GM04503 (cell line): ENCODE measurements around the gene SERPINB2.
"Not testable (repeated sequence)": the region's sequence is repeated elsewhere in the genome, so short reads cannot be mapped to it uniquely, and the experiment has no call there.

ENCODE experiments used
- DNase-seq: peaks from one replicate; pipeline ENCODE4 v3.0.0-alpha.2; 2012; ENCODE audit warnings: low read depth

The SERPINB2 gene

GRCh38 chr18:63888470-63889190 lies 1.1 kb downstream of the SERPINB2 start:
- DNase-seq = no peak

- no peak for DNase-seq
These were observed 2.1 kb downstream of the SERPINB2 start for GRCh38 chr18:63889626-63890025.

- DNase-seq = no peak
These were observed 2.9 kb downstream of the SERPINB2 start for GRCh38 chr18:63890237-63890949.

DNA sequence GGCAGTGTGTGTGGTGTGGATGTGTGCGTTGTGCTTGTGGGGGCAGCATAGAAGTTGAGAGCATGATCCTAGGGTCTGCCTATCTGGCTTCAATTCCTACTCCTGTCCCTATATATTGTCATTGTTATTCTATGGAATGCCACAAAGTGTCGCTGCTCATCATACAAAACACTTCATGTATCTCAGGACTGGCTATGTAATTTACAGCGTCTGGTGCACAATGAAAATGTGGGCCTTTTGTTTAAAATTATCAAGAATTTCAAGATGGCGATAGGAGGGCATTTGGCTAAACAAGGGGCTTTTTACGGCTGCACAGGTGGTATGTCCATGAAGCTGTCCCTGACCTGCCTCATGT lies 3.4 kb downstream of the SERPINB2 start:
- no peak for DNase-seq

GRCh38 chr18:63892566-63892965 lies 5.1 kb downstream of the SERPINB2 start:
- no peak for DNase-seq

DNA sequence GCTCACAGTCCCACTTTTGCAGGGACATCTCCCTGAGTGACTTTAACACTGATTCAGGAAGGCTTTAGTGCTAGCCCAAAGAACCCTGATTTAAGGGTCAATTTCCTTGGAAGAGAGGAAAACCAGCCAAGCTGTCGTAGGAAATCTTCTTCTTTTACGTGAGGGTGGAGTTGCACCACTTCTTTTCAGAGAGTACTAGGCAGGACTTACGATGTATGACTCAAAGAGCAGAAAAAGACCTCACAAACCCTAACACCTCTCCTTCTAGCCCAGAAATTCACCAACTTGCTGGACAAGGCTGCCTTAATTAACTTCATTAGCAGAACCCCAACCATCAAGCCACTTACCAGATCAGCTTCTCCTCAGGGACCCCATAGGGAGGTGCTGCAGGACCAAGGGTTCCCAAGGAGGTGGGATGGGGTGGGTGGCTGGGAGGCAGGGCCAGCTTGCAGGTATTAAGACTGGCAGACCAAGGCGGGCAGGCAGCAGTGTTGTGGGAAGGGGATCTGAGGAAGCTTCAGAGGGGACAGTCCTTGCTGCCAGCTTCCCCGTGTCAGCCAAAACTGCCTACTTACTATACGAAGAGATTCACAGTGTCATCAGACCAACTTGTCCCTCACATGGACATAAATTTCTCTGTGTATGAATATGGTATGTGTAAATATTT lies 6.7 kb downstream of the SERPINB2 start:
- DNase-seq = no peak

DNA sequence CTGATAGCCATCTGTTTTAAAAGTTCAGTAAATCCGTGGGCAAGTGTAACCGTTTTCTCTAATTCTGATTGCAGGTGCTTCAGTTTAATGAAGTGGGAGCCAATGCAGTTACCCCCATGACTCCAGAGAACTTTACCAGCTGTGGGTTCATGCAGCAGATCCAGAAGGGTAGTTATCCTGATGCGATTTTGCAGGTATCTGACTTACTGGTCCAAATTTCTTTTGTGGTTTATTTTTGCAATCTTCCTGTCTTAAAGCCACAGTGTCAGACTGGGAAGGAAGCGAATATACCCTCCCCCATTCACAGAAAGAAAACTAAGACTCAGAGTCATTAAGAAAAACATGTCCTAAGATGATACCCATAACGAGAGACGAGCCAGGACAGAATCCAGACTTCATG lies 7.7 kb downstream of the SERPINB2 start:
- no peak for DNase-seq

DNA sequence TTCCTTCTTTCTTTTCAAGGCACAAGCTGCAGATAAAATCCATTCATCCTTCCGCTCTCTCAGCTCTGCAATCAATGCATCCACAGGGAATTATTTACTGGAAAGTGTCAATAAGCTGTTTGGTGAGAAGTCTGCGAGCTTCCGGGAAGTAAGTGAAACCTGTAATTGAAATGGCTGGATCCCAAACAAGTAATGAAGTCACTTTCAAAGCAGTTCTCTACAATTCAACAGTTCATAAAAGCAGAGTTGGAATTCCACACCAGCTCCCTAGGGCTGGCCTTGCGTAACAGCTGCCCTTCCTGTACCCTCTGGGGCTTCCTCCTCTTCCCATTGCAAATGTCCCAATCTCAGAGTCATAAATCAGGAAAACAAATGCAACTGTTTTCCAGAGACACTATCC lies 9.6 kb downstream of the SERPINB2 start:
- no peak for DNase-seq

GRCh38 chr18:63899206-63899605 lies 11.7 kb downstream of the SERPINB2 start:
- DNase-seq = no peak

GRCh38 chr18:63903851-63904570 lies 16.5 kb downstream of the SERPINB2 start:
- no peak for DNase-seq

- DNase-seq = no peak
These were observed 17.2 kb downstream of the SERPINB2 start for GRCh38 chr18:63904694-63905093.

DNA sequence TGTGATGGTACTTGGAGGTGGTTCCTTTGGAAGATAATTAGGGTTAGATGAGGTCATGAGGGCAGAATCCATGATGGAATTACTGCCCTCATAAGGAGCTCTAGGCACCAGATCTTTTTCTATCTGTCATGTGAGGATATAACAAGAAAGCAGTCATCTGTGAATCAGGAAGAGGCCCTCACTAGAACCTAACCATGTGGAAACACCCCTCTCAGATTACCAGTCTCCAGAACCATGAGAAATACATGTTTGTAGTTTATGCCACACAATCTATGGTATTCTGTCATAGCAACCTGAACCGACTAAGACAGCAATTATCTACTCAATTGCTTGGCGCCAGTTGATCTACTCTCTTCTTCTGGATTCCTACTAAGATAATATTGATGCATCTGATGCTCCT lies 17.9 kb downstream of the SERPINB2 start:
- no peak for DNase-seq

DNA sequence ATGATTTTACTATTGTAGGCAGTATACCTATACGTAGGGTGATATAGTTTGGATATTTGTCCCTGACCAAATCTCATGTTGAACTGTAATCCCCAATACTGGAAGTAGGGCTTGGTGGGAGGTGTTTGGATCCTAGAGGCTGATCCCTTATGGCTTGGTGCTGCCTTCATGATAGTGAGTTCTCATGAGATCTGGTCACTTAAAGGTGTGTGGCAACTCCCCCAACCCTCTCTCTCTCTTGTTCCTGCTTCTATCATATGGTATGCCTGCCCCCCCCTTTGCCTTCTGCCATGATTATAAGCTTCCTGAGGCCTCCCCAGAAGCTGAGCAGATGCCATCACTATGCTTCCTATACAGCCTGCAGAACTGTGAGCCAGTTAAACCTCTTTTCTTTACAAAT lies 18.6 kb downstream of the SERPINB2 start:
- DNase-seq = no peak

- DNase-seq = no peak
These were observed 20.2 kb downstream of the SERPINB2 start, which contains the start of gene SERPINB10 for GRCh38 chr18:63907664-63908063. SERPINB10 (plus strand) TSS chr18:63907958; CDS start chr18:63915511, 7,553 bp downstream.

DNA sequence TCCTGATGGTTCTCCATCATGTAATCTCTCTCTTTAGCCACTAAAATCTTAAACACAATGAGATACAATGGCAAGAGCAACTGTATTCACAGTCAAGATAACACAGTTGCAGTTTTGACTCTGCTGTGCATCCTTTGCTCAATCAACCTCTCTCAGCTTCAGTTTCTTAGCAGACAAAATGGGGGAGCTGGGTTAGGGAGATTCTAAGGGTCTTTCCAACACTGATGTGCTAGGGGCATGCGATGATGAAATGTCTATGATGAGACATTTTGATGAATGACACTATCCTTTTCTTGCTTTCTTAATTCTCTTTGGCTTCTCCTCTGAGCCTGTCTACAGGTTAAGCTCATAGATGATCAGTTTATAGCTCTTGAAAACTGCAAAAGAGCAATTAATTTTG lies 21.4 kb downstream of the SERPINB2 start:
- DNase-seq = no peak

DNA sequence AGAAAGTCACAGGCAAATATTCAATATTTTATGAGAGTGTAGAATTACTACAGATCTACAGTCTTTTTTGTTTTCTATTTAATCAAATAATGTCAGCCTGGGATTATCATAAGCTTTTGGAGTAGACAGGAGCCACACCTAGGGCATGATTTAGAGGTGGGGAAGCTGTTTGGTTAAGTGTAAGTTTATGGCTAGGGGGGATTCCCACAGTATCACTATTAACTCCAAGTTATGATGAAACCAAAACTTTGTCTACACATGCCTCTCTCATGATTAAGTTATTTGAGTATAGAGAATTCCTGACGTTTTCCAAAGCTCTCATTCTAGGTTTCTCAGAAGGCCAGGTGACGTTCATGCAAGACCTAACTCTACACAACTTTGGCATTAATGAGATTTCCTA lies 22.4 kb downstream of the SERPINB2 start:
- no peak for DNase-seq

GRCh38 chr18:63917817-63918216 lies 30.3 kb downstream of the SERPINB2 start:
- no peak for DNase-seq

DNA sequence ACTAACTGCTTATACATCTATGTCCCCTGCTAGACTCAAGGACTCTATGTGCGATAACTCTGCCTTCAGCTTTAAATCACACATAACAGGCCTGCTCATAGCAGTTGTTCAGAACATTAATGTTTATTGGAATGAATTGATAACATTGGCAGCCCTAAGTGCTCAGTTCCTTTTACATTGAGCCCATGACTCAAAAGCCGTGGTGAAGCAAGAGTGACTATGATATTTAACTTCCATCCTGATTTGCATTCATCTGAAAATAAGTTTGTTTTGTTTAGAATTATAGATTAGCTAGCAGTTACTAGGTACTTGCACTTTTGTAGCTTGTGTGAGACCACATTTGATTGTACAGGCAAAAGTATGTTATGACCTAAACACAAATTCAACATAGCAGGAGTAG lies 34.5 kb downstream of the SERPINB2 start:
- no peak for DNase-seq

DNA sequence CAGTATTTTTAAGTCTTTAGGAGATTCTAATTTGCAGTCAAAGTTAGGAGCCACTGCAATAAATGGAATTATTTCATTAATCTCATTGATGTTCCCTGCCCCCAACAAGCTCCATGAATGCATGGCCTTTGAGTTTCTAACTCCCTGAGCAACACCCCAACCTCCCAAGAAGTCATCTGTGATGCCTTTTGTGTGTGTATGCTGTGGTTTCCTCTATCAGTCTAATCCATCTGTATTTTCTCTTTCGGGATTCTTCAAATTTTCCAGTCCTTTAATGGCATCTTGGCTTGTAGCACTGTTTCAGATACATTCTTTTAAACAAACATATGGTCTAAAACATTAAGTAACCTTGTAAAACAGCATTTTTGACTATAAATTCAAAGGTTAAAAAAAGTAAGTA lies 37.0 kb downstream of the SERPINB2 start:
- DNase-seq = peak; percentile 28

DNA sequence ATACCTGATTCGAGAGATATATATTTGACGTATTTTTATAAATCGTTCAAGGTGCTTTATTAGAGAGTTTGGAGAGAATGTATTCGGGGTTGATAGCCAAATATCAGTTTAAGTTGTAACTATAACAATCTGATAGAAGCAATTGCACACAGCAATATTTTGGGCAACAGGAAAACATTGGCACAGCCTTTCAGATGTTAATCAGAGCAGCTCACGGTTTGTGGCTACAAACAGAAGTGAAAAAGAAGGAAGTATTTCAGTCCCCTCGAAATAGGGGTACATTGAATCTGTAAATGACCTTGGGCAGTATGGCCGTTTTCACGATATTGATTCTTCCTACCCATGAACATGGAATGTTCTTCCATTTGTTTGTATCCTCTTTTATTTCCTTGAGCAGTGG lies 40.8 kb downstream of the SERPINB2 start:
- DNase-seq = no peak

- not testable (repeated sequence) for DNase-seq
These were observed 41.9 kb downstream of the SERPINB2 start for GRCh38 chr18:63929369-63929768.

DNA sequence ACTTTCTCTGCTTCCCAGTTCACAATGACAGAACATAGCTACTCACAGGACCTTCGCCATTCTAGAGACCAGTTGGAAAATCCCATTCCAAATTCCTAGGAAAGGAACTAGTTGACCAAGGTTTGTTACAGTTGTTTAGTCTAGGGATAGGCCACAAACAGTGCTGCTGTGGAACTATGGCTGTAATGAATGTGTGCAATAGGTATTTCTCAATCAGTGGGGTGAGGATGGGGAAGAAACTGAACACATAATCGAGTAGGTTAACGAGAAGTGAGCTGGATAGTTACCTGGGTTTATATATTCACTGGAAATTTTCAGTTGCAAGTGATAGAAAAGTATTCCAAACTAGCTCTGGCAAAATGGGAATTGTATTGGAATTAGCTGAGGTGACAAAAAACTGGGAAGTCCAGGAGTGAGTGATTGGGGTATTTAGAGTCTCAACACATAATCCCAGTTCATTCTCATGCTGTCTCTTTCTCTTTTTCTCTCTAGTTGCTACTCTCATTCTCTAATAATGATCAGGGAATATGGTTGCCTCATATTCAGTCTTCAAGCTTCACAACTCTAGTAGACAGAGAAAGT lies 43.4 kb downstream of the SERPINB2 start:
- no peak for DNase-seq
